ENCODE results near the gene PSMD8. TPM values are rescaled to one million over a fixed set of nuclear protein-coding genes. Genes with fewer than 3 reads are reported as not detected.

Gene PSMD8
- total RNA-seq, 4 donors from 2014 or later = 819 to 1,400 (median 1,309) TPM

DNA sequence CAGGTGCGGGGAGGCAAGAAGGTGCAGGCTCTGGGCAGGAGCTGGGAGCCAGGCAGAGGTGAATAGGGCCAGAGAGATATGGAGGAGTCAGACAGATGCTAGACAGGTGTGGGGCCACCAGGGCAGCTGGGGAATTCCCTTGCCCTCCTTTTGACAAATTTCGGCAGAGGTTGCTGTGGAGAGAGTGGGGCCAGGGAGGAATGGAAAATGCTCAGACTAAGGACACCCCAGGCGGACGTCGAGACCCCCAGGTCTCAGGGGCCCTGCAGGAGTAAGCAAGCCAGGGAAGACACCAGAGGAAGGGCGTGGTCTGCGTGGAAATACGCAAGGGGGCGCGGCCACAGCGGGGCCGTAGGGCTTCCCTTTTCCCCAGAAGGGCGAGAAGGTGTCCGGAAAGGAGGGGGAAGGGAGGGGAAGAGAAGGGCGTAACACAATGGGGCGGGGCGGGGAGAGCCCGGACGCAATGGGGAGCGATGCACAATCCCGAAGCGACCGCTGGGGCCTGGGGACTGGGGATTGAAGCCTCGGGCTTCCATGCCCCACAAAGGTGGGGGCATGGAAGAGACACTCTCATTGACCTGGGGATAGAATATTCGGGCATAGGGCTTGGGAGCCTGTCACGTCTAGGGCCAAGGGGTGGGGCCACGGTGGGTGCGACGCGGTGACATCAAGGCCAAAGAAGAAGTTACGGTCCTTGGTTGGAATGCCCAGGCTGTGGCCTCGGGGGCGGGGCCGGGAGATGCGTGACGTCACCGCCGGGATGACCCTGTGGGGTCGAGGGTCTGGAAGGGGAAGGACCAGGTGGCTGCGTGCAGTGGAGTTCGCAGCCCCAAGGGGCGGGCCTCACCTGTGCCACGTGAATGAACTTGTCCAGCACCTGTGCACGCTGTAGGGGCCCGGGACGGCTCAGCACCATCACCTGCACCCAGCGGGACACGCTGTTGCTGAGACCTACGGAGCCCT is 43.5 kb downstream of the PSMD8 start:
- Histone ChIP-seq H3K4me1 (no peaks in the 10 kb centered on the region), H3K36me3 (no peaks in the 10 kb centered on the region), H3K27me3 (no peaks in the 10 kb centered on the region), H3K9me3 (no peaks in the 10 kb centered on the region), H3K27ac (no peak overlapping the region), H3K4me3 (peak overlapping the region in 3 of 4 donors; percentile 40 to 42 (median 40))
- TF ChIP-seq POLR2A (IDR thresholded peaks at IDR 0.05) = no peak
- TF ChIP-seq, protein P1, sequence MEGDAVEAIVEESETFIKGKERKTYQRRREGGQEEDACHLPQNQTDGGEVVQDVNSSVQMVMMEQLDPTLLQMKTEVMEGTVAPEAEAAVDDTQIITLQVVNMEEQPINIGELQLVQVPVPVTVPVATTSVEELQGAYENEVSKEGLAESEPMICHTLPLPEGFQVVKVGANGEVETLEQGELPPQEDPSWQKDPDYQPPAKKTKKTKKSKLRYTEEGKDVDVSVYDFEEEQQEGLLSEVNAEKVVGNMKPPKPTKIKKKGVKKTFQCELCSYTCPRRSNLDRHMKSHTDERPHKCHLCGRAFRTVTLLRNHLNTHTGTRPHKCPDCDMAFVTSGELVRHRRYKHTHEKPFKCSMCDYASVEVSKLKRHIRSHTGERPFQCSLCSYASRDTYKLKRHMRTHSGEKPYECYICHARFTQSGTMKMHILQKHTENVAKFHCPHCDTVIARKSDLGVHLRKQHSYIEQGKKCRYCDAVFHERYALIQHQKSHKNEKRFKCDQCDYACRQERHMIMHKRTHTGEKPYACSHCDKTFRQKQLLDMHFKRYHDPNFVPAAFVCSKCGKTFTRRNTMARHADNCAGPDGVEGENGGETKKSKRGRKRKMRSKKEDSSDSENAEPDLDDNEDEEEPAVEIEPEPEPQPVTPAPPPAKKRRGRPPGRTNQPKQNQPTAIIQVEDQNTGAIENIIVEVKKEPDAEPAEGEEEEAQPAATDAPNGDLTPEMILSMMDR (IDR thresholded peaks at IDR 0.05 in 4 of 5, conservative IDR thresholded peaks at IDR 0.05 in 1 of 5) = no peak
- intact Hi-C loops (cut with DNase I; ENCODE audit: low total_unique reads) (no loop called here), in situ Hi-C loops (cut with MboI; ENCODE audit: low sequenced_read_pairs in 4 of 4) (no loop called here)
- ATAC-seq = peak in 1 of 2 donors; percentile 64
- peak in 1 of 2 donors; percentile 45 for DNase-seq

DNA sequence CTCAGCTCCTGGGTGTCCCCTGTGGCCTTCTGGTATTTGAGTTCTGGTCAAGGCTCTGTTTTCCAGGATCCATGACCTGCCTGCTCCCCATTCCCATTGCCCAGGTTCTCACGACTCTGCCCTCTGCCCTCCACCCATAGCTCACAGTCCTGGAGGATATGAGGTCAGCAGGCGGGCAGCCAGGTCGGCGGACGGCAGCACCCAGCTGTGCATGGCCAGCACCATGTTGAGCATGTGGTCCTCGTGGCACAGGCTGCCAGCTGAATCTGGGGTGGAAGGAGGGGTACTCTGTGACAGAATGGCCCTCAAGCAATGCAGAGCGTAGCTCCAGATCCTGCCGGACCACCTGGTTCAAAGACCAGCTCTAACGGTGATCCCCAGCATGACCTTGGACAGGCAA is 46.6 kb downstream of the PSMD8 start:
- H3K9me3 ChIP-seq = no peaks in the 10 kb centered on the region
- no peaks in the 10 kb centered on the region for H3K4me1 ChIP-seq
- H3K27me3 ChIP-seq = no peaks in the 10 kb centered on the region
- H3K36me3 ChIP-seq = no peaks in the 10 kb centered on the region
- no peak overlapping the region for H3K4me3 ChIP-seq
- in situ Hi-C loops (cut with MboI; ENCODE audit: low sequenced_read_pairs in 4 of 4) = no loop called here
- ATAC-seq = no peak
- TF ChIP-seq, protein P1 (IDR thresholded peaks at IDR 0.05 in 4 of 5, conservative IDR thresholded peaks at IDR 0.05 in 1 of 5) = no peak
- TF ChIP-seq POLR2A (IDR thresholded peaks at IDR 0.05) = no peak
- no peak for DNase-seq
- H3K27ac ChIP-seq = no peak overlapping the region
- intact Hi-C loops (cut with DNase I; ENCODE audit: low total_unique reads) = no loop called here

DNA sequence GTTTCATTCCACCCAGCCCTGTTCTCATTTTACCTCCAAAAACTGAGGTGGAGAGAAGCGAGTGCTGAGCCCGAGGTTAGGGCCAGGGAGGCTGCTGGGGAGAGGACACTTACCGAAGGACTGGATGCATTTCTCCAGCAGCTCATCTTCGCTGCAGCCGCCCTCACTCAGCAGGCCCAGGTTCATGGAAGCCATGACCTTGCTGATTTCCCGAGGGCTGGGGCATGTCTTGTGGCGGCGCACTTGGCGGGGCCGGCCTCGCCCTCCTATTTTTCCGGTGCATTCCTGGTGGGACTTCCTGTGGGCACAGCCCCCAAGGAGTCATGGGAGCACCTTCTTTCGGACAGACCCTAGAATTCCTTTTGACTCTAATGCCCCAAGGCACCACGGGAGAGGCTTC is 47.5 kb downstream of the PSMD8 start:
- in situ Hi-C loops (cut with MboI; ENCODE audit: low sequenced_read_pairs in 4 of 4) (no loop called here), intact Hi-C loops (cut with DNase I; ENCODE audit: low total_unique reads) (no loop called here)
- no peaks in the 10 kb centered on the region for H3K4me1 ChIP-seq
- DNase-seq = no peak
- TF ChIP-seq POLR2A (IDR thresholded peaks at IDR 0.05) = no peak
- TF ChIP-seq, protein P1 (IDR thresholded peaks at IDR 0.05 in 4 of 5, conservative IDR thresholded peaks at IDR 0.05 in 1 of 5) = no peak
- H3K4me3 ChIP-seq = no peak overlapping the region
- ATAC-seq = no peak
- H3K36me3 ChIP-seq = no peaks in the 10 kb centered on the region
- H3K9me3 ChIP-seq = no peaks in the 10 kb centered on the region
- H3K27me3 ChIP-seq = no peaks in the 10 kb centered on the region
- H3K27ac ChIP-seq = no peak overlapping the region

DNA sequence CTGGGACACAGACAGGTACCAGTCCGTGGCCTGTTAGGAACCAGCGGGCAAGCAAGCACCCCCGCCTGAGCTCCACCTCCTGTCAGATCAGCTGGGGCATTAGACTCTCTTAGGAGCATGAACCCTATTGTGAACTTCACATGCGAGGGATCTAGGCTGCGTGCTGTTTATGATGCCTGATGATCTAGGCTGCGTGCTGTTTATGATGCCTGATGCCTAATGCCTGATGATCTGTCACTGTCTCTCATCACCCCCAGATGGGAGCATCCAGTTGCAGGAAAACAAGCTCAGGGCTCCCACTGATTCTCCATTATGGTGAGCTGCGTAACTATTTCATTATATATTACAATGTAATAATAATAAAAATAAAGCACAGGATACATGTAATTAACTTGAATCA is 48.1 kb downstream of the PSMD8 start:
- TF ChIP-seq, protein P1 (IDR thresholded peaks at IDR 0.05 in 4 of 5, conservative IDR thresholded peaks at IDR 0.05 in 1 of 5) = no peak
- no peak for TF ChIP-seq POLR2A (IDR thresholded peaks at IDR 0.05)
- Histone ChIP-seq H3K4me1 (no peaks in the 10 kb centered on the region), H3K9me3 (no peaks in the 10 kb centered on the region), H3K4me3 (no peak overlapping the region), H3K36me3 (no peaks in the 10 kb centered on the region), H3K27ac (no peak overlapping the region), H3K27me3 (no peaks in the 10 kb centered on the region)
- ATAC-seq (no peak), DNase-seq (no peak)
- in situ Hi-C loops (cut with MboI; ENCODE audit: low sequenced_read_pairs in 4 of 4) (no loop called here), intact Hi-C loops (cut with DNase I; ENCODE audit: low total_unique reads) (no loop called here)
